Thyroid gland (tissue), 4 donors: ENCODE results near the gene OTOGL. TPM values are rescaled to one million over a fixed set of nuclear protein-coding genes. Genes with fewer than 3 reads are reported as not detected.

Experiments used
- DNase-seq, 2 donors: peaks; one replicate each; pipeline ENCODE4 v3.0.0-alpha.2; 2019
- H3K27ac ChIP-seq, 3 donors: fragments of 200-600 bp; sonication (generic); 1 replicate in 2 of 3; 2 replicates in 1 of 3; pipeline ENCODE4 v1.5.1; 2016 to 2019; ENCODE audit warnings: mild to moderate bottlenecking in 1 of 3, moderate library complexity in 1 of 3
- H3K27me3 ChIP-seq: fragments of 200-600 bp; sonication (generic); one replicate; pipeline ENCODE4 v1.5.1; 2019
- H3K36me3 ChIP-seq, 2 donors: fragments of 200-600 bp; sonication (generic); one replicate each; pipeline ENCODE4 v1.5.1; 2016 to 2019
- H3K4me1 ChIP-seq, 2 donors: fragments of 200-600 bp; sonication (generic); one replicate each; pipeline ENCODE4 v1.5.1; 2017 to 2019
- H3K4me3 ChIP-seq, 3 donors: fragments of 200-600 bp; sonication (generic); replicated peaks in 1 of 3; 1 replicate in 2 of 3; 2 replicates in 1 of 3; pipeline ENCODE4 v1.5.1; 2016; ENCODE audit warnings: mild to moderate bottlenecking in 1 of 3
- H3K9me3 ChIP-seq: fragments of 200-600 bp; sonication (generic); one replicate; pipeline ENCODE4 v1.5.1; 2017
- CTCF ChIP-seq, 6 experiments: fragments of 200-600 bp in 3 of 6; fragments of 450-650 bp in 3 of 6; sonication (generic) in 3 of 6; IDR thresholded peaks; one replicate each; pipeline ENCODE4 v1.5.1; 2016 to 2019; ENCODE audit warnings: antibody characterized with exemption in 6 of 6, mild to moderate bottlenecking in 2 of 6, inconsistent platforms in 1 of 6, moderate library complexity in 1 of 6
- POLR2A ChIP-seq, 2 donors: fragments of 450-650 bp; IDR thresholded peaks; one replicate each; pipeline ENCODE4 v1.6.1; 2017; ENCODE audit warnings: antibody characterized with exemption in 2 of 2, mild to moderate bottlenecking in 2 of 2, moderate library complexity in 1 of 2
- WGBS, 2 donors: methylation state at CpG; one replicate each; pipeline ENCODE4 v1.1.5; 2017; 5-methylcytosine and 5-hydroxymethylcytosine counted together
- intact Hi-C: fragments of 100-400 bp; cut with DNase I; formaldehyde crosslinking; loops from one replicate; pipeline ENCODE4 v1.15.1; 2023
- total RNA-seq, 4 donors: library from RNA; depleted of rRNA; stranded (reverse); fragments of >200 nt; gene quantifications; one replicate each; pipeline ENCODE4 v1.2.3, GENCODE V29; 2016

The OTOGL gene
- total RNA-seq, 4 donors from 2014 or later = 0.11 to 0.13 TPM; not detected in 2

GRCh38 chr12:80166751-80167150 lies 67.4 kb downstream of the OTOGL start:
- Histone ChIP-seq H3K9me3 (no peaks in the 10 kb centered on the region), H3K27ac (no peak overlapping the region), H3K4me3 (no peak overlapping the region), H3K27me3 (no peaks in the 10 kb centered on the region), H3K36me3 (no peaks in the 10 kb centered on the region), H3K4me1 (no peaks in the 10 kb centered on the region)
- no peak for TF ChIP-seq CTCF (IDR thresholded peaks at IDR 0.05)
- TF ChIP-seq POLR2A (IDR thresholded peaks at IDR 0.05) = no peak
- WGBS, 2 donors = 70 to 81% methylated on average over 2 of the region's 2 CpGs
- DNase-seq = no peak
- intact Hi-C loops = no loop called here

DNA sequence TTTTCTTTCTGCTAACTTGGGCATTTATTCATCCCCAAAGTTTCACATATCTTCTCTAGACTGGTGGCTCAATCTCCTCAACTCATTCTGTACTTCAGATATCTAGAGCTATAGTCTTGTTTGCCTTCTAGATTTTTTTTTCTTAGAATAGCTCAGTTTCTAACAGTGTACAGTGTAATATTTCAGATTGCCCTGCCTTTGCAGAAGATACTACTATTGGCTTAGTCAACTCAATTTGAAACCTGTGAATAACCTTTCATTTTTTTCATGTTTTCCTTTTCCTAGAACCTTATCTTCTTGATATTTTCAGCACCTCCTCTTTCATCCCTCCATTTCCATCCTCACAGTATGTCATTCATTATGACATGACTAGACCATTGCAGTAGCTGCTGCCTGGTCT lies 69.6 kb downstream of the OTOGL start:
- intact Hi-C loops = no loop called here
- H3K9me3 ChIP-seq = no peaks in the 10 kb centered on the region
- no peaks in the 10 kb centered on the region for H3K4me1 ChIP-seq
- H3K27ac ChIP-seq = no peak overlapping the region
- no peak overlapping the region for H3K4me3 ChIP-seq
- TF ChIP-seq CTCF (IDR thresholded peaks at IDR 0.05) (no peak), POLR2A (IDR thresholded peaks at IDR 0.05) (no peak)
- no peaks in the 10 kb centered on the region for H3K27me3 ChIP-seq
- no peak for DNase-seq
- no peaks in the 10 kb centered on the region for H3K36me3 ChIP-seq

GRCh38 chr12:80170915-80171314 lies 71.6 kb downstream of the OTOGL start:
- H3K9me3 ChIP-seq = no peaks in the 10 kb centered on the region
- no peak overlapping the region for H3K4me3 ChIP-seq
- TF ChIP-seq POLR2A (IDR thresholded peaks at IDR 0.05) (no peak), CTCF (IDR thresholded peaks at IDR 0.05) (no peak)
- H3K36me3 ChIP-seq = no peaks in the 10 kb centered on the region
- no peak overlapping the region for H3K27ac ChIP-seq
- no peak for DNase-seq
- H3K4me1 ChIP-seq = no peaks in the 10 kb centered on the region
- WGBS, 2 donors = 76 to 84% methylated on average over 2 of the region's 2 CpGs
- H3K27me3 ChIP-seq = no peaks in the 10 kb centered on the region
- intact Hi-C loops = no loop called here

DNA sequence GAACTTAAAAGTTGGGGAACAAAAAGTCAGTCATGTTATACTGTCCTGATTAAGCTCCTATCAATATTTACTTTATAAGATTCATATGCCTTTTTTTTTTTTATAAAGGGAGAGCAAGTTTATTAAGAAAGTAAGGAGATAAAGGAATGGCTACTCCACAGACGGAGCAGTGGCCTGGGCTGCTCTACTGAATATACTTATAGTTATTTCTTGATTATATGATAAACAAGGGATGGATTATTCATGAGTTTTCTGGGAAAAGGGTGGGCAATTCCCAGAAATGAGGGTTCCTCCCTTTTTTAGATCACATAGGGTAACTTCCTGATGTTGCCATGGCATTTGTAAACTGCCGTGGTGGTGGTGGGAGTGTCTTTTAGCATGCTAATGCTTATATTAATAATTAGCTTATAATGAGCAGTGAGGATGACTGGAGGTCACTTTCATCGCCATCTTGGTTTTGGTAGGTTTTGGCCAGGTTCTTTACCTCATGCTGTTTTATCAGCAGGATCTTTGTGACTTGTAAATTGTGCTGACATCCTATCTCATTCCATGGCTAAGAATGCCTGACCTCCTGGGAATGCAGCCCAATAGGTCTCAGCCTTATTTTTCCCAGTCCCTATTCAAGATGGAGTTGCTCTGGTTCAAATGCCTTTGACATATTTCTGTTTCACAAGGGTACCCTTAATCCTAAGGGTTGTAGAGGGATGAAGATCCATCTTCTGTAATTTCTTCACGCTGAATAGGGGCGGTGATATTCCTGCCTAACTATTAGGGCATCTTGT lies 73.9 kb downstream of the OTOGL start:
- Histone ChIP-seq H3K27ac (no peak overlapping the region), H3K27me3 (no peaks in the 10 kb centered on the region), H3K9me3 (no peaks in the 10 kb centered on the region), H3K4me1 (no peaks in the 10 kb centered on the region), H3K36me3 (no peaks in the 10 kb centered on the region), H3K4me3 (no peak overlapping the region)
- TF ChIP-seq CTCF (IDR thresholded peaks at IDR 0.05) (no peak), POLR2A (IDR thresholded peaks at IDR 0.05) (no peak)
- DNase-seq = no peak
- WGBS, 2 donors = 92% methylated on average over 5 of the region's 5 CpGs
- intact Hi-C loops = no loop called here

DNA sequence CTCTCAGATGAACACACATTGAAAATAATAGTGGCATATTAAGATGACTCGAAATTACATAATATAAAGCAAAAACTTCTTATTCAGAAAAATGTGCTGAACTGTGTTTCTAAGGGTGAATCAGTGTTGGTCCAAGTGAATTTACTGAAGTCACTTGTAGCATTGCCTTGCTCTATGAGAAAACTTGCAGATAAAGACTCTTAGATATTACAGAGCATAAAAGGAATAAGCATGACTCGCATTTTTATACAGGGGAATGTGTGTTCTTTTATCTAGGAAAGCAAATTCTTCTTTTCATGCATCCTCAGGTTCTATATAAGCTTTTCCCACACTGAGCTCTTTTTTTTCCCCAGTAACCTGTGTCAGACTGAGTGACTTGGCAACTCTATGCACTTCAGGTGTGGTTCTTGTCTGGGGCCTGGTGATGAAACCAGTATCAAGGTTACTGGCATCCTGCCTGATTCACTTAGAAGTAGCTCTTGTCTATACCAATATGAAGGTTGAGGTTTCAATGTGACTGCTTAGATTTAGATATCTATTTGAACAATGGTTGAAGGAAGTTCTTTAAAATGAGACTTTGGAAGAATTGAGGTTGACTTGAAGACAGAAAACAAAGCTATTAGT lies 76.1 kb downstream of the OTOGL start:
- TF ChIP-seq CTCF (IDR thresholded peaks at IDR 0.05) (no peak), POLR2A (IDR thresholded peaks at IDR 0.05) (no peak)
- intact Hi-C loops = no loop called here

More for the DNA sequence above, 76.1 kb downstream of the OTOGL start:
- H3K36me3 ChIP-seq = no peaks in the 10 kb centered on the region
- no peaks in the 10 kb centered on the region for H3K27me3 ChIP-seq
- no peaks in the 10 kb centered on the region for H3K9me3 ChIP-seq
- no peak overlapping the region for H3K27ac ChIP-seq
- WGBS, 2 donors = 74 to 82% methylated on average over 2 of the region's 2 CpGs
- H3K4me3 ChIP-seq = no peak overlapping the region
- DNase-seq = peak; percentile 13 to 17
- H3K4me1 ChIP-seq = no peaks in the 10 kb centered on the region
